ENCODE results near the gene BBX.
A peak's percentile ranks its signal among the peaks of the same experiment; 100 is the strongest.
"Not testable (repeated sequence)": the region's sequence is repeated elsewhere in the genome, so short reads cannot be mapped to it uniquely, and the experiment has no call there.

Gene BBX

DNA sequence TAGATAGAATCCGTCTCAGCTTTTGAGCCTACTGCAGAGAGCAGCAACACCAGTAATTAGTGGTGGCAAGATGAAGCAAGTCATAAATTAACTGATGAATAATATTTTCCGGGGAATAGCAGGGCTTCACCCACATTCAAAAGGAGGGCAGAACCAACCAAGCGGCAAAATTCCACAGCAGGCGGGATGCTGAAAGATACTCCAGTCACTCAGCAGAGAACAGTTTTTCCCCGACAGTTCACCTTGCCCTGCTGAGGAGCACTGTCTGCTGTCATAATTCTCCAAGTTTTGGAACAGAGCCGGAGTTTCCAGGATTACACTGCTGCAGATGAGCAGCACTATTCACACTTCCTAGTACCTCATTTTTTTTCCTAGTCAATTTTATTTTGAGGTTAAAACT lies 293.3 kb downstream of the BBX start:
- no peak for DNase-seq

DNA sequence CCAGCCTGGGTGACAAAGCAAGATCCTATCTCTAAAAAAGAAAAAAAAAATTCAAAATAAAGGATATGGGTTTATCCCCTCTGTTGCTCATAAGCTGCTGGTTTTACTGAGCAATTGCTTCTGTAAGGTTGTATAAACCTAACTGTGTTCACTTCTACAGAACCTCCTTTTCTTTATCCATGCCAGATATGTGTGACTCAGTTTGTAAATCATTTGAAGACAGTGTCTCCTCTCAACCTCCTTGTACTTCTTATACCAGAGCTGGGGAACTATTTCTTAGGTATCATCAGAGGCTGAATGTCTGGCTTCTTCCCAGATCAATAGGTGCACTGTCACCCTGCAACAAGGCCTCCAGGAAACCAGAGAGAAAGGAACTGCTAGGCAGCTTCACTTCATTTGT lies 294.3 kb downstream of the BBX start:
- no peak for DNase-seq

DNA sequence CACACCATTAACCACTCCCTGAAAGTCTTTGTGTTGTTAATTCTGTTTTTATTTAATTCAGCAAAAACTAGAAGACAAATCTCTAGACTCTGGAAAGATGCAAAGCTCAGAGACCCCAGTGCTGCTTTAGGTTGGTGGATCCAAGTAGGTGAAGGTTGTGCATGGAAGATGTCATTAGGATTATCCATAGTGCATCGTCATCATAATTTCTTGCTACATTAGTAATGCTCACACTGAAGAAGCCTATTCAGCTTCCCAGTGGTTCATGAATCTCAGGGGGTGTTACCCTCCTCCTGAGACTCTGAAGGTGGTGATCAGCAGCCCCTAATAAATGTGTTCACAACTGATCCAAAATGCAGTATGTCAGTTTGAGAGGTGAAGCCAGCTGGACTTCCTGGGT lies 295.3 kb downstream of the BBX start:
- DNase-seq = no peak

DNA sequence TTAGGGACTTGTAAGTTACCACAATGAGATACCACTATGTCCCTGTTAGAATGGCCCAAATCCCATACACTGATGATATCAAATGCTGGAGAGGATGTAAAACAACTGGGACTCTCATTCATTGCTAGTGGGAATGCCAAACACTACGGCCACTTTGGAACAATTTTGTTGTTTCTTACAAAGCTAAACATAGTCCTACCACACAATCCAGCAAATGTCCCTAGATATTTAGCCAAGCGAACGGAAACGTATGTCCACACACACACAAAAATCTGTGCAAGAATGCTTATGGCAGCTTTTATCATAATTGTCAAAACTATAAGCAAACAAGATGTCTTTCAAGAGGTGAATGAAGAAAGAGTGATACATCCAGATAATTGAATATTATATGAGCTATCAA lies 296.9 kb downstream of the BBX start:
- no peak for DNase-seq

DNA sequence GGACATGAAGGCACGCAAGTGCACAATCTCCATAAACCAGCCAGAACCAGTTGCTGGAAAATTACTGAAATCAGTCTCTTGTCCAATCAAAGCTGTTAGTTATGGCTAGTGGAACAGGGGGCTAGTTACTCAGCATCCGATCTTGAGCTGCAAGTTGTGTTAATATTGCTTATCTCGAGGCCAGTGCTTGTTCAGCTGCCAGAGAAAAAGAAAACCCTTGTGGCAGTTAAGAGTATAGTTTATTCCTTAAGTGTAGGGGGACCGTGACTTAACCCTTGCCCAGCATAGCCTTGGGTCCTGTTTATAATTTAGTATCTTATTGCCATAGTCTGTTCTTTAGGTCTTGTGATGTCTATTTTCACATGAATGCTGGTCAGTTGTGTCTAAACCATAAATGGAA lies 299.5 kb downstream of the BBX start:
- DNase-seq = no peak

DNA sequence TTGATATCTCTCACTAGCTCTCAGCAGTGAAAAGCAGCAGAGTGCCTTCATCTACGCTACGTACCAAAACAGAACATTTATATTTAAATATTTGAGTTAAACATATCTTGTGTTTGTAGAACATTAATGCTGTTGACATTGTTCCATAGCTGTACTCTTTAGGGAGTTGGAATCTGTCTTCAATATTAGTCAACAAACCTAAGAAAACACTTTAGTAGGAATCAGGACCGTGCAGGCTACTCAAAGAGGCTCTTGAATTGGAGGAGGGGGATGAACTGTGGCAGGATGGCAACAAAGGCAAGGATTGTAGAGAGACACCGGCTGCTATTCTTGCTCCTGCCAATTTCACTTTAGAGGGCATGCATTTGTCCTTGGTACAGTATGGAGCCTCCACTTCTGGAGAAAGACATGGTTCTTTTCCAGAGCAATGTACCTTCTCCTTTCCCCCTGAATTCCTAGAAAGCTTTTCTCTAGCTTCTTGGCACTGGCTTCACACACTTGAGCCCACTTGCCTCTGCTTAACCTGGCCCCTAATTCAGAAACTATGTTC lies 302.1 kb downstream of the BBX start:
- DNase-seq = no peak

DNA sequence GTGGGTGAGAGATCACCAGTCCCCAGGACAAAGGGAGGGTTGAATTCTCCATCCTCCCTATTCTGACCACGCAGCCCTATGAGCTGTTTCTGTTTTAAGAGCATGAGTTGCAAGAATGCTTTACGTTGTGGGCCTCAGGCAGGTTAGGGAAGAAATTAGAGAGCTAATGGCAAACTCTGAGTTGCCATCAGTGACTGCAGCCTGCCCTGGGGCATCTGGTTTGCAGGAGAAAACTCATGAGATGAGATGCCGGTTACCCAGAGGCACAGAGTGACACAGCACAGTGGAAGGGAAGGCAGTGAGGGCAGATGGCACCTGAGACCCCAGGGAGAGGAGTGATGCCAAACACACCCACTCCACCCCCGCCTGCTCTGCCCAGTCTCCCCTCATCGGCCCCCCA lies 302.8 kb downstream of the BBX start:
- no peak for DNase-seq

DNA sequence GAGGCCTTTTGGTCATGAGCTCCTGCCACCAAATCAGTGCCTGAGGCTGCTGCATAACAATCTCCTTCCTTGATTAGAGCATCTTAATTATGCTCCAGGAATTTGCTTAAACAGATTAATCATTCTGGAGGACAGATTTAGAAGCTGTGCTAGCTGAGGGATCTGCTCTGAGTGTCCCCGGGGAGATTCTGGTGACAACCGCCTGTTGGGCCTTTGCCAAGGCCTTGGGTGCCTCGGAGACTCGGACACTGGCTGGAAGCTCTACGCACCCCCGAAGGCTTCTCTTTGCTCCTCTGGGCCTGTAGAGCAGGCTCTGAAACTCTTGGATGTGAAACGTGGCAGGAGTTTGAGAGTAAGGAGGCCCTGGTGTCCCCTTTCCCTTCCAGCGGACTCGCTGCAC lies 304.0 kb downstream of the BBX start:
- no peak for DNase-seq

DNA sequence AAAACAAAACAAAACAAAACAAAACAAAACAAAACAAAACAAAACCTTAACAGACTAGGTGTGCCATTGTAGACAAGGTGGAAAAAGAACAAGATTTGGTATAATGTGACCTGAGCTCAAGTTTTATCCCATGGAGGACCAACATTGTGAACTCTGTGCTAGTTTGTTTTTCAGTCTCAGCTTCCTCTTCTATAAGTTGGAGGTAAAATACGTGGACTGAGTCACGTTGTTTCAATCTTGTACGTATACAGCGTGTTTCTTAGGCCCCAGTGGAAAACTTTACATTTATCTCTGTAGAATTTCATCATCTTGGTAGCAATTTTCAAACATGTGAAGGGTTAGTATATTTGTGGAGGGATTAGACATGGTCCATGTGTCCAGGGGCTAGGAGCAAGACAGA lies 306.4 kb downstream of the BBX start:
- DNase-seq = no peak

DNA sequence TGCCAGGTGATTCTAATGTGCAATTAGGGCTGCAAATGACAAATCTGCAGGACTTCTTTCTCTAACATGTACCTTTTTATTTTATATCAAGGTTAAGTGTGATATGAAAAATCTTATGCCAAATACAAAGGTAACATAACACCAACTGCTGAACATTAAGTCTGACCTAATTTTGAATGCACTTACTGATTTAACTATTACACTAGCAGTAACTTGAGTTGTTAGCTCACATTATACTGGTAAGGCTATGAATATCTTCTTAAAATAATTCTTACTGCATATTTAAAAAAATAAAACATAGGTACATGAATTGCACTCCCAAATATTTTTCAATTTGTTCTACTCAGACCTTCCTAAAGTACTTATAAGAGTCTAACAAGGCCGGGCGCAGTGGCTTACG lies 308.8 kb downstream of the BBX start:
- DNase-seq = no peak

DNA sequence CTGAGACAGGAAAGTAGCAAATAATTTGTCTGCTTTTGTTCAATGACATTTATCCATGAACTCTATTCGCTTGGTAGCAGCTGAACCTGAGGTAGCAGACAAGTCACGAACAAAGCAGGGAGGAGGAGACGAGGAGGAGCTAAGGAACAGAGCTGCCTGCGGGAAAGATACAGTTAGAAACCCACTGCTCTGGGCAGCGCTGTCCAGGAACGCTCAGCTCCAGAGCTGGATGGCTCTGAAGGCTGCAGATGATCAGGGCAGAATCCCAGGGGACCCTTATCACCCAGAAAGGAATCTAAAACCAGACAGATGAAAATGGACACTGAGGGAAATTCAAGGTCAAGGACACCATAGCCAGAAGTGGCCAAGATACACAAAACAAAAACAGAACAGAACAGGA lies 310.3 kb downstream of the BBX start:
- DNase-seq = no peak

DNA sequence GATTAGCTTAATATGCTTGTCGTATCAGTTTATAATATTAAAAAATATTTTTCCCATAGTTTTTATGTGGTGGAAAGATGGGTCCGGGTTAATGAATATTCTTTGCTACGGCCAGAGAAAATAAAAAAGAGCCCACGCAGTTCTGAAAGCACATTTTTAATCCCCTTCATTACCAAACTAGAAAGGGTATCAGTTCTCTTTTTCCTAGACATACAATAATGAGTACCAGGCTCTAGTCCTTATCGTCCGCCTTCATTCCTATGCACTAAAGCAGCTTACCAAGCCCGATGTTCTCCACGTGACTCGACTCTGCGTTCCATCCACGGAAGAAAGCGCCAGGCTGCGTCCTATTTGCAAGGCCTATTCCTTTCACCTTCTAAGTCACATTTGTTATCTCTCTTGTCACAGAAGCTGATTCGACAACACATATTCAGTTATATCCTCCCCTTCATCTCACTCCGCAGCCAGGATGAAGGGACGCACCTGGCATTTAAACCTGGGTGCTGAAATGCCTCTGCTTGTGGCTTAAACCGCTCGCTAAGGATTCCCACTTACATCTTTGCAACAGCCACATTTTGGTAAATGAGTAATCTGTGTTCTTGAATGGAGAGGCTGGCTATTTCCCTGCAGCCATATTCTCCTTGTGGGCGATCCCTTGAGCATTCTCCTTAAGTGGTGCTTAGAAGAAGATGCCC lies 311.1 kb downstream of the BBX start:
- DNase-seq = no peak

DNA sequence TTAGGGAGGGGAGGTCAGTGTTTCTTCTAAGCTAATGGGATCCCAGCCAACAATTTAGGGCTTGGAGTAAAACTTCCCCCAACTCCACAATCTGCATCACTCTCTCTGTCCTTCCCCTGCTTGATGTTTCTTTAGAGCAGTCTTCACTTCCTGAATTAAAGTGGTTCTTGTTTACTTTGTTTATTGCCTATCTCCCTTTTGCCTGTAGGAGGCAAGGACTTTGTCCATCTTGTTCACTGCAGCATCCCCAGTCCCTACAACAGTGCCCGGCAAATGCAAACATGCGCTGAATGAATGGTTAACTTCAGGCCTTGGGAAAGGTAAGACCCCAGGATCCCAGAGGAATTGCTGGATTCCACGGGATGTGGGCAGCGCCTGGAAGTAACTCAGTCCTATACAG lies 312.2 kb downstream of the BBX start:
- not testable (repeated sequence) for DNase-seq

DNA sequence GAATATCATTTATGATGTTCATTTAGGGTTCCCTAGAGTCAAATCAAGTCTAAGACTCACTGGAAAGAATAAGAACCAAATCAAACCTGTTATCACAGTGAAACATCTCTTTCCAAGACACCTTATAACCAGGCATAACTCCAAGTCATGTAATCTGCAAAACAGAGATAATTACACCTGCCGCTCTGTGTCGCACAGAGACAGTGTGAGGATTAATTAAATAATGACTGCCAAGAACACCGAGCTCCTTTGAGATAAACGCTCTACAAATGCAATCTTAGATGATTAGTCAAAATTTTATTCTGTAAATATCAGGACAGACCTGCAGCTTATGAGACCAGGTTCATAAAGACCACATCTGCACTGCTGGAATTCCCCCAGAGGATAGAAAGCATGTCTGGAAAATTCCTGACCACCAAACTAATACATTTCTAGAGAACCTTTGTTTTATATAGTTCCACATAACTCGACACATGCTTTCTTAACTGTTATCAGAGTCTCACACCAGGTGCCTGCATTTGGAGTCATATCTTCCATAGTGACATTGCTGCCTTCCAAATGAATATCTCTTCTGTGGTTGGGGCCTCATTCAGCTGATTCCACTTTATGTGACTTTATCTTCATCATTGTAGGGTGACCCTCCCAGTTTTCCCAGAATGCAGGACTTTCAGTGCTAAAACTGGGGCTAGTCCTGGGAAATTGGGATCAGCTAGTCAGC lies 315.3 kb downstream of the BBX start:
- peak; percentile 77 for DNase-seq

DNA sequence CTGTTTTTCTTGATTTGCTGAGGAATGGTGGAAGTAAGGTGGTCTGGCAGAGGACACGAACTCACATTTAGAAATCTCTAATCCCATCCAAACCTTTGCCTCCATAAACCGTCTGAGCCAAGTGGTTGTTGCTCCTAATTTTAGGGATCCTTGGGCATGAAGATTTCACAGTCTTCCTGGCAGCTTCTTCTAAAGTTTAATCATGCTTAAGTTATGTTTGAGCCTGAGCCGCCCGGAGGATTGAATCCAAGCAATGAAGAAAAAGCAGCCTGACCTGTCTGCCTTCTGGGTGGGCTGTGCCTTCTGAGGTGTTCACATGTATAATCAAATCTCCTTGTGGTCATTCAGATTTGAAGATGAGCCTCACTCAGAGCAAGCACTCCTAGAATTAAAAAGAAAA lies 319.1 kb downstream of the BBX start:
- DNase-seq = no peak

DNA sequence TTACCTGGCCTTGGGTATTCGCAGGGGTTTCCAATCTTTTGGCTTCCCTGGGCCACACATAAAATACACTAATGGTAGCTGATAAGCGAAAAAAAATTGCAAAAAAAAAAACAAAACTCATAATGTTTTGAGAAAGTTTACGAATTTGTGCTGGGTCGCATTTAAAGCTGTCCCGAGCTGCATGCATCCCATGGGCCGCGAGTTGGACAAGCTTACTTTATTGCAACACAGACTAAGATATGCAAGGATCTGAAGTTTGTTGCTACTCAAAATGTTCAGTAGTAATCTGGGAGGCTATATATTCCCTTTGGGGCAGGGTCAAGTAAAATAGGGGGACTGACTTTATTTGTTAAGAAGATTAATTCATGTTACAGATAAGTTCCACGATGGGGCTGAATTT lies 320.2 kb downstream of the BBX start:
- no peak for DNase-seq

DNA sequence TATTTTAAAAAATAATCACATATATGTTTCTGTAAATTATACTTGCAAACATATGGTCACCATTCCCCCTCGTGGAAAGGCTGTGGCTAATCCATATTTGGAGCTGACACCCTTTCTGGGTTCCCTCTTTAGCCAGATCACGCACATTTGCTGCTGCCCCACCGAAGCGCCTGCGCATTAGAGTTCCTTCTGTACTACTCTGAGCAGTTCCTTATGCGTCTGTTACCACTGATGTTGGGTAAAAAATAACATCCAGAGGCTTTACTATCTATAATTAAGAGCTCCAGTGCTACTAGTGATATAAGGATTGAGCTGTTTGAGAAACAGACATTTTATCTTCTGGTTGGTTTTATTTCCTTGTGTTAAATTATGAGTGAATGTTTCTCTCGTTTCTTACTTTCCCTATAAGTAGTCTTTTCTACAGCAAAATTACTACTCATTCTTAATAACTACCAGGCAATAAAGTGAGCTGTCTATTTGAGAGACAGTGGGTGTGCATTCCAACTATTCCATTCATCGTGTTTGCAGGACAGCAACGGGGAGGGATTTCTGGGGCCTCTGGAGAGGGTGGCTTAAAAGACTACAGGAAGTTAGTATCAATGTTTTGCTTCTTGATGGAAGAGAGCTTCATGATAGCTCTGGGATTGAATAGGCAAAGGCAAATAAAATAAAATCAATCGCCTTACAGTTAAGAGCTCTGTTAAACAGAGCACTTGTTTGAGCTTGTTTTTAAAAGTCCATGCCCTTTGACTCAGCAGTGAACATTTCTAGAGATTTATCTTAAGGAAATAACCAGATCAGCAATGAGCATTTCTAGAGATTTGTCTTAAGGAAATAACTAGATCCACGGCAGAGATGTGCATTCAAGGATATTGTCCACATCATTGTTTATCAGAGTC lies 322.9 kb downstream of the BBX start:
- no peak for DNase-seq

DNA sequence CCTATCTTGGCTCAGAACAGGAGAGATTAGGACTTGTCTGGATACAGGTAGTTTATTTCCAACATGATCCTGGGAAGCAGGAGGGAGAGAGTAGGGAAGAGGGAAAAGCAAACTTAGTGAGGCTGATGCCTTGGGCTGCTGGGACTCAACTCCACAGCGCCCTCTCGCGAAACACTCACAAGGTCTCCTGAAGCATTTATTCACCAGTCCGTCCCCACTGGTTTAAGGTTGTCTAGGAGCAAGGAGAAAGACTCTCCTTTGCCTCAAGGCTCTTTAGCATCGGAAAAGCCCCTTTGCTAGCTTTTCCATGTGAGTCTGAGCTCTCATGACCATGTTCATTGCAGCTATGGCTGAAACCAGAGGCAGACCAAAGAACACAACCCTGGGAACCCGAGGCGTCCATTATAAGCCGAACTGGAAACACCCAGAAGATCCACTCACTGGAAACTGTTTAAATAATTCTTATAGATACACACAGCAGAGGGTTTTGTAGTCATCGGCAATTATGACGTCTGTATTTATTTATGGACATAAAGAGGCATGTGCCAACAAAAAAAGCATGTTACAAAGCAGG lies 323.6 kb downstream of the BBX start:
- DNase-seq = peak; percentile 74

DNA sequence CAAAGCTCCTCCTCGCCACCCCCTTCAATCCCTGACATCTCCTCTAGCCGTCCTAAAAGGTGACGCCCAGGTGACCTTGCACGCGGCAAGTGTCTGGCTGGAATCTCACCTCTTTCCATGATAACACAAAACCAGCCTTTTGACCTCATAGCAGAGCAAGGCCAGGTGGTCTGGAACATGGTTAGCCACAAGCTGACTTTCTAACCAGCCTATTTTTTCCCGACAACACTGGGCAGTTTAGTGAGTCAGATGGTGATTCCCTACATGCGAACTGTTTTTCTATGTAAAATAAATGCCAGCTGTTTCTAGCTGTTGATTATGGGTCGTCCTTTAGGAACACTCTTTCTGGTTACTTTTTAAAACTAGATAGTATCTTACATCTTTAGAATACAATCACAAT lies 325.0 kb downstream of the BBX start:
- DNase-seq = no peak

DNA sequence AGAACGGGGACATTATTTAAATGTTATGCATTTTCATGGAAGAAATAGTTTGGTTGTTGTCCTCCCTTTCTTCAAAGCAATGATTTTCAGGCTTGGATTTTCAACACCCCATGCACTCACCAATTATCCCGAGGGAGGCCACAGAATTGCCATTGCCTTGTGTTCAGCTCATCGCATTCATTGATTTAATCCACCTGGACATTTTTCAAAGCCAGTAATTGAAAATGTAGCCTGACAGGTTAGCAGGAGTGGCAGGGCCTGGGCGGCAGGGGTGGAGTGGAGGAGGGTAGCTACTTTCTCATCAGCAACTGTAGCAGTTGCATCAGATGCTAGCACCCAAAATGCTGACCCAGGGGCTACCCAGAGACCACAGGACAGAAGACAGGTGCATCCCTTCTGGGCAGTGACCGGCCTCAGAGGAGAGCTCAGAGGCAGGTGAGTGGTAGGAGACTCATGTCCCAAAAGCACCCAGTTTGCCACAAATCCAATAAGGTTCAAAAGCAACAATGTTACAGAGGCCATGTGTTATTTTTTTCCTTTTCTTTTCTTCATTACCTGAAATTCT lies 325.7 kb downstream of the BBX start:
- DNase-seq = no peak

DNA sequence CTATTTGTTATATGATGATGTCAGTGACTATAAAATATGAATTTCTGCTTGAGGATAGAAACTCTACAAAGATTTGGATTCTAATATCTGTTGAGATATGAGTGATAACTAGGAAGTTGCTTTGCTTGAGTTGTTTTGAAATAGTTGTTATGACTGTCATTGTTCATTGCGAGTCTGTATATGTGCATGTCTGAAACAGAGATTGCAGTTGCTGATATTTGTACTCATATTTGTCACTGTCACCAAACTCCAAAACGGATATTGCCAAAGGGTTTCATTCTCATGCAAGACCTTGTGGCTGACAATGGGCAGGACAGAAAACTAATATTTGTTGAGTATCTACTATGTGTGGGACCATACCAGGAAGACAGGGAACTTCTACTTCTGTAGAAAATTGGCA lies 327.9 kb downstream of the BBX start:
- DNase-seq = peak; percentile 56

DNA sequence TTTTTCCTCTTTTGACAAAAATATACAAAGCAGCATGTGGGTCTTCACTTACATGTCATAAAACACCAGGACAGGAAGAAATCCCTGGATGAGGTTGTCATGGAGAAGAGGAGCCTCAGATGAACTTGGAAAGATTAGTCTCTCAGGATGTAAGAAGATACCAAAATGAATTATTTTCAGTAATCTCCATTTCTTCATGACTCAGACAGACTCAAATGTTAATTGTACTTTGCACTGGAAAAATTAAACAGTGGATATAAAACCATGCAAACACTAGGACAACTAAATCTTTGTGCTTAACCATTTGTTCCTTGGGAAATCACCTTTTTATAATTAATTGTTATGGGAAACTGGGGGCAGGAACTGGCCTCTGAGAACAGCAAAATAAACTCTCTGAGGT lies 331.1 kb downstream of the BBX start:
- DNase-seq = no peak

DNA sequence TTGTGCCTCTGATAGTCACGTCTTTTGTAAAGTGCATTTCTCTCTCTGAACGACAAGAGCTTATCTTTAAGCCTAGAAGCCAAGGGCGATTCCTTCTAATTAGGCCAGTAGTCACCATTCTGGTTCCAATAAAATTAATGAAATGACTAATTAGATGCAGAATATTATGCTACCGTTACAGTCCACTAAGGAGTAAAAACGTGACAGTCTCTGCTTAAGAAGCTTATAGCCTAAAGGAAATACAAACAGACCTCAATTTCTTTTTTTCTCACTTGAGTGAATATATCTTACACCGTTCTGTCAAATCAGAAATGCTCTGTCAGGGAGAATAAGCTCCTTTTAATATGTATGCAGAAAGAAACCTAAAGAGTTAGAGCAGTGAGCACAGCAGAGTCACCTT lies 332.0 kb downstream of the BBX start:
- DNase-seq = no peak
